ENCODE measurements around the gene PCDHB11.
A peak's percentile ranks its signal among the peaks of the same experiment; 100 is the strongest.
"Not testable (repeated sequence)": the region's sequence is repeated elsewhere in the genome, so short reads cannot be mapped to it uniquely, and the experiment has no call there.

PCDHB11 gene

GRCh38 chr5:141188682-141189081 lies 10.7 kb upstream of the PCDHB11 start:
- DNase-seq: not testable (repeated sequence)

DNA sequence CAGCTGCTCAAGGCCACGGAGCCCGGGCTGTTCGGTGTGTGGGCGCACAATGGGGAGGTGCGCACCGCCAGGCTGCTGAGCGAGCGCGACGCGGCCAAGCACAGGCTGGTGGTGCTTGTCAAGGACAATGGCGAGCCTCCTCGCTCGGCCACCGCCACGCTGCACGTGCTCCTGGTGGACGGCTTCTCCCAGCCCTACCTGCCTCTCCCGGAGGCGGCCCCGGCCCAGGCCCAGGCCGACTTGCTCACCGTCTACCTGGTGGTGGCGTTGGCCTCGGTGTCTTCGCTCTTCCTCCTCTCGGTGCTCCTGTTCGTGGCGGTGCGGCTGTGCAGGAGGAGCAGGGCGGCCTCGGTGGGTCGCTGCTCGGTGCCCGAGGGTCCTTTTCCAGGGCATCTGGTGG lies 10.3 kb upstream of the PCDHB11 start:
- not testable (repeated sequence) for DNase-seq

DNA sequence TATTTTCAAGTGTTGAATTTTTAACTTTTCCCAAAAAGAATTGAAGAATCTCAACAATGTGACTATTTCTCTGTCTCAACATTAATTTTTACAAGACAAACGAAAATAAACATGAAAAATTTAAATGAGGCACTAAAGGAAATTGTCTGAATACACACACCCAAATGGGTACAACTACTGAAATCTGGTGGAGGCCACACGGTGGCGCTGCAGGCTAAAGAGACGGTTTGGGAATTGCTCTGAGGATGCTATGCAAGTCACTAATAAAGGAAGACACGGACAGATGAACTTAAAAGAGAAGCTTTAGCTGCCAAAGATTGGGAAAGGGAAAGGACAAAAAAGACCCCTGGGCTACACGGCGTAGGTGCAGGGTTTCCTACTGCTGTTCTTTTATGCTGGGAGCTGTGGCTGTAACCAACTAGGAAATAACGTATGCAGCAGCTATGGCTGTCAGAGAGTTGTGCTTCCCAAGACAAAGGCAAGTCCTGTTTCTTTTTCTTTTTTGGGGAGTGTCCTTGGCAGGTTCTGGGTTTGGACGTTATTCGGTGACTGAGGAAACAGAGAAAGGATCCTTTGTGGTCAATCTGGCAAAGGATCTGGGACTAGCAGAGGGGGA lies 7.2 kb upstream of the PCDHB11 start, which contains the start of gene PCDHB10:
Gene PCDHB10 (plus strand): TSS at position 244 of the 616 bp plus-strand sequence. CDS start 200 bp downstream, at position 444.
- DNase-seq: no peak

- DNase-seq: not testable (repeated sequence)
These were observed 5.1 kb upstream of the PCDHB11 start for GRCh38 chr5:141194332-141194731.

DNA sequence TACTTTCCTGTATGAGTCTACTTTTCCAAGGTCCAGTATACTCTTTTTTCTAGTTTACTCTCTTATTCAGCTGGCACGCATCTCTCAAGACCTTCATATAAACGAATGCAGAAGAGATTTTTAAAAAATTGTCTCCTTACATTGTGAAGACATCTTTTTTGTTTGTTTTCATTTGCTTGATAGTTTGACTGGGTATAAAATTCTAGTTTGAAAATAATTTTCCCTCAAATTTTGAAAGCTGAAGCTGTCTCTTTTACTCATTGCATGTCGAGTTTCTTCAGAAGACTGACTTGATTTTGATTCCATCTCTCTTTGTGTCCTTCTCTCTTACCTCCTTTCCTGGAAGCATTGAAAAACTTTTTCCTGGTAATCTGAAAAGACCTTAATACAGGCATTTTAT lies 3.1 kb upstream of the PCDHB11 start:
- no peak for DNase-seq

- not testable (repeated sequence) for DNase-seq
These were observed 1.7 kb downstream of the PCDHB11 start for GRCh38 chr5:141201126-141201525.

DNA sequence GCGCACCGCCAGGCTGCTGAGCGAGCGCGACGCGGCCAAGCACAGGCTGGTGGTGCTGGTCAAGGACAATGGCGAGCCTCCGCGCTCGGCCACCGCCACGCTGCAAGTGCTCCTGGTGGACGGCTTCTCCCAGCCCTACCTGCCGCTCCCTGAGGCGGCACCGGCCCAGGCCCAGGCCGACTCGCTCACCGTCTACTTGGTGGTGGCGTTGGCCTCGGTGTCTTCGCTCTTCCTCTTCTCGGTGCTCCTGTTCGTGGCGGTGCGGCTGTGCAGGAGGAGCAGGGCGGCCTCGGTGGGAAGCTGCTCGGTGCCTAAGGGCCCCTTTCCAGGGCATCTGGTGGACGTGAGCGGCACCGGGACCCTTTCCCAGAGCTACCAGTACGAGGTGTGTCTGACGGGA lies 2.2 kb downstream of the PCDHB11 start:
- not testable (repeated sequence) for DNase-seq

- no peak for DNase-seq
These were observed 9.1 kb downstream of the PCDHB11 start, which contains the start of gene PCDHB12 for GRCh38 chr5:141208478-141208877. TSS of gene PCDHB12 (plus strand) at chr5:141208719. CDS start at chr5:141208908, 189 bp downstream.

GRCh38 chr5:141210281-141210680 lies 10.9 kb downstream of the PCDHB11 start:
- not testable (repeated sequence) for DNase-seq

- DNase-seq: not testable (repeated sequence)
These were observed 11.4 kb downstream of the PCDHB11 start for GRCh38 chr5:141210849-141211248.

DNA sequence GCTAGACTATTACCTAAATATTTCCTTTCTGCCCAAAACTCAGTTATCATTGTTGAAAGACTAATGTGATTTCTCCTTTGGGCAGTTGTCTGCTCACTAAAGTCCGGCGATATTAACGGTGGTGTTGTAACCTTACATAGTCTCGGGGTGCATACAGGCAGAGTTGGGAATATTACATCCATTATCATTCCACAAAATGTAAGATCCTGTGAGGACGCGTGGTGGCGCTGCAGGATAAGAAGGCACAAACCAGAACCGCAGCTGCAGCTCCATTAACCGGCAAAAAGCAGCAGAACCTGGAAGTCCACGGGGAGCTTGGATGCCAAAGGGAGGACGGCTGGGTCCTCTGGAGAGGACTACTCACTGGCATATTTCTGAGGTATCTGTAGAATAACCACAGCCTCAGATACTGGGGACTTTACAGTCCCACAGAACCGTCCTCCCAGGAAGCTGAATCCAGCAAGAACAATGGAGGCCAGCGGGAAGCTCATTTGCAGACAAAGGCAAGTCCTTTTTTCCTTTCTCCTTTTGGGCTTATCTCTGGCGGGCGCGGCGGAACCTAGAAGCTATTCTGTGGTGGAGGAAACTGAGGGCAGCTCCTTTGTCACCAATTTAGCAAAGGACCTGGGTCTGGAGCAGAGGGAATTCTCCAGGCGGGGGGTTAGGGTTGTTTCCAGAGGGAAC lies 14.4 kb downstream of the PCDHB11 start, which contains the start of gene PCDHB13:
Gene PCDHB13 (plus strand): TSS at position 264 of the 684 bp plus-strand sequence. CDS start 205 bp downstream, at position 469.
- not testable (repeated sequence) for DNase-seq

- DNase-seq: not testable (repeated sequence)
These were observed 15.2 kb downstream of the PCDHB11 start for GRCh38 chr5:141214583-141214982.

- not testable (repeated sequence) for DNase-seq
These were observed 16.1 kb downstream of the PCDHB11 start for GRCh38 chr5:141215504-141215903.

GRCh38 chr5:141216035-141216434 lies 16.6 kb downstream of the PCDHB11 start:
- DNase-seq: not testable (repeated sequence)

DNA sequence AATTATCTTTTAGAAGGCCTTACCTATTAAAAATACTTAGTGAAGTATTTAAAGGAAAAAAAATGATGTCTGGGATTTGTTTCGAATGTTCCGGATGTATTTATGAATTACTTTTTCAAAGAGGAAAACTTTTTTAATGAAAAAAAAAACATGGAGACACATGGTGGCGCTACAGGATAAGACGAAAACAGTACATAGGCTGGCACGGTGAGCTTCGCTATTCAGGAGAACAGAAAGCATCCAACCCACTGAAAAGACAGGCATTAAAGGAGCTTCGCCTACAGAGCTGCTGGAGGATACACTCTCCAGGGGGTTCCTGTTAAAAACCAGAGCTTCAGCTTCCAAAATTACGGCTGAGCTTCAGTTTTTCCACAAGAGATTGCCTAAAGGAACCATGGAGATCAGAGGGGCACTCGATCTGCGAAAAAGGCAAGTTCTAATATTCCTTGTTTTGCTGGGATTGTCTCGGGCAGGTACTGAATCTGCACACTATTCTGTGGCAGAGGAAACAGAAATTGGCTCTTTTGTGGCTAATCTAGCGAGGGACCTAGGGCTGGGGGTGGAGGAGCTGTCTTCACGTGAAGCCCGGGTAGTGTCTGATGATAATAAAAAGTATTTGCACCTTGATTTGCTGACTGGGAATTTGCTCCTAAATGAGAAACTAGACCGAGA lies 23.8 kb downstream of the PCDHB11 start, which contains the start of gene PCDHB14:
Gene PCDHB14 (plus strand): TSS at position 232 of the 672 bp plus-strand sequence. CDS start 163 bp downstream, at position 395.
- DNase-seq: peak; percentile 21

DNA sequence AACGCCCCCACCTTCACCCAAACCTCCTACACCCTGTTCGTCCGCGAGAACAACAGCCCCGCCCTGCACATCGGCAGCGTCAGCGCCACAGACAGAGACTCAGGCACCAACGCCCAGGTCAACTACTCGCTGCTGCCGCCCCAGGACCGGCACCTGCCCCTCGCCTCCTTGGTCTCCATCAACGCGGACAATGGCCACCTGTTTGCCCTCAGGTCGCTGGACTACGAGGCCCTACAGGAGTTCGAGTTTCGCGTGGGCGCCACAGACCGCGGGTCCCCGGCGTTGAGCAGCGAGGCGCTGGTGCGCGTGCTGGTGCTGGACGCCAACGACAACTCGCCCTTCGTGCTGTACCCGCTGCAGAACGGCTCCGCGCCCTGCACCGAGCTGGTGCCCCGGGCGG lies 25.4 kb downstream of the PCDHB11 start:
- not testable (repeated sequence) for DNase-seq

DNA sequence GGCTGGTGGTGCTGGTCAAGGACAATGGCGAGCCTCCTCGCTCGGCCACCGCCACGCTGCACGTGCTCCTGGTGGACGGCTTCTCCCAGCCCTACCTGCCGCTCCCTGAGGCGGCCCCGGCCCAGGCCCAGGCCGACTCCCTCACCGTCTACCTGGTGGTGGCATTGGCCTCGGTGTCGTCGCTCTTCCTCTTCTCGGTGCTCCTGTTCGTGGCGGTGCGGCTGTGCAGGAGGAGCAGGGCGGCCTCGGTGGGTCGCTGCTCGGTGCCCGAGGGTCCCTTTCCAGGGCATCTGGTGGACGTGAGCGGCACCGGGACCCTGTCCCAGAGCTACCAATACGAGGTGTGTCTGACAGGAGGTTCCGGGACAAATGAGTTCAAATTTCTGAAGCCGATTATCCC lies 26.0 kb downstream of the PCDHB11 start:
- not testable (repeated sequence) for DNase-seq

DNA sequence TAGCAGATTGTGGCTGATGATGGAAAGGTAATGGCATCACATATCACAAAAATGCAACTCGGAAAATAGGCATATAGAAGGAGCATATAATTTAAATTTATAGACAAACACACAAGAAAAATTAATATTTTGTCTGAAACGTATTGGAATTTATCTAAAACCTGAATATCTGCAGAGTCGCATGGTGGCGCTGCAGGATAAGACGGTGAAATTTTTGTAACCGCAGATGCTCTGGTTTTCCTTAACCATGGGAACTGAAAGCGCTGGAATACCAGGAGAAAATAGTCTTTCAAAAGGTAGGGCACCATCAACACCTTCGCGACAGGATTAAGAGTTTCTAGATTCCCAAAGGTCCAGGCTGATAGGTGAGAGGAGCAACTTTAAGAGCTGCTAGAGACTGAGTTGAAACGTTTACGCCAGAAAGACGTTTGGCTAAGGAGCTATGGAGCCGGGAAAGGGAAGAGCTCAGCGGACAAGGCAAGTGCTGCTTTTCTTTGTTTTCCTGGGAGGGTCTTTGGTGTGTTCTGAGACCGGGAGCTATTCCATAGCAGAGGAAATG lies 34.8 kb downstream of the PCDHB11 start:
- no peak for DNase-seq

GRCh38 chr5:141235922-141236321 lies 36.5 kb downstream of the PCDHB11 start:
- DNase-seq: not testable (repeated sequence)

- no peak for DNase-seq
These were observed 37.3 kb downstream of the PCDHB11 start for GRCh38 chr5:141236516-141237313.

- no peak for DNase-seq
These were observed 42.1 kb downstream of the PCDHB11 start for GRCh38 chr5:141241496-141241895.

DNA sequence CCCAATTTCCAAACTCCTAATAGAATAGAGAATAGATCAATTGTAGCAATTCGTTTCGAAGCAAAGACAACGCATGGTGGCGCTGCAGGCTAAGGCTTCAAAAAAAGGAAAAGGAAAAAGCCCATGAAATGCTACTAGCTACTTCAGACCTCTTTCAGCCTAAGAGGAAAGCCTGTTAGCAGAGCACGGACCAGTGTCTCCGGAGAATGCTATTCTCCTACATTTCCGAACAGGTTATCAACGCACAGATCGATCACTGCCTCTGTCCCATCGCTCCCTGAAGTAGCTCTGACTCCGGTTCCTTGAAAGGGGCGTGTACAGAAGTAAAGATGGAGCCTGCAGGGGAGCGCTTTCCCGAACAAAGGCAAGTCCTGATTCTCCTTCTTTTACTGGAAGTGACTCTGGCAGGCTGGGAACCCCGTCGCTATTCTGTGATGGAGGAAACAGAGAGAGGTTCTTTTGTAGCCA lies 45.9 kb downstream of the PCDHB11 start, which contains the start of gene PCDHB15:
Gene PCDHB15 (plus strand): TSS at position 146 of the 468 bp plus-strand sequence. CDS start 184 bp downstream, at position 330.
- DNase-seq: peak; percentile 9

All from HCEC 1CT (cell line).